NB4 (cell line): Measurements from ENCODE around the gene DPYD.
A peak's percentile ranks its signal among the peaks of the same experiment; 100 is the strongest.

Source experiments
- DNase-seq: peaks from one replicate; pipeline ENCODE4 v3.0.0; 2010; ENCODE audit warnings: low read depth
- H3K4me3 ChIP-seq: one replicate; pipeline ENCODE4 v1.5.1; 2011; ENCODE audit warnings: mild to moderate bottlenecking, low read depth, low read length, moderate library complexity
- MYC ChIP-seq: IDR thresholded peaks from 2 replicates; pipeline ENCODE4 v1.6.1; 2011; ENCODE audit warnings: low read depth, low read length
- POLR2A ChIP-seq: IDR thresholded peaks from 2 replicates; pipeline ENCODE4 v1.6.1; 2011; ENCODE audit warnings: mild to moderate bottlenecking; ENCODE audit not compliant: insufficient read length; ENCODE audit errors: extremely low read depth
- TF ChIP-seq, protein P1 (sequence below): IDR thresholded peaks from 2 replicates; pipeline ENCODE4 v1.6.1; 2011; ENCODE audit warnings: low read depth, low read length
- TF ChIP-seq, protein P2 (sequence below): IDR thresholded peaks from one replicate; pipeline ENCODE4 v1.5.1; 2012; ENCODE audit warnings: low read depth, low read length

The DPYD gene

GRCh38 chr1:97903626-97904025, 17.2 kb downstream of the DPYD start:
- DNase-seq = no peak
- H3K4me3 ChIP-seq = no peak overlapping the region
- TF ChIP-seq, protein P1, sequence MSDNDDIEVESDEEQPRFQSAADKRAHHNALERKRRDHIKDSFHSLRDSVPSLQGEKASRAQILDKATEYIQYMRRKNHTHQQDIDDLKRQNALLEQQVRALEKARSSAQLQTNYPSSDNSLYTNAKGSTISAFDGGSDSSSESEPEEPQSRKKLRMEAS = no peak
- TF ChIP-seq POLR2A (no peak), MYC (no peak)
- TF ChIP-seq, protein P2, sequence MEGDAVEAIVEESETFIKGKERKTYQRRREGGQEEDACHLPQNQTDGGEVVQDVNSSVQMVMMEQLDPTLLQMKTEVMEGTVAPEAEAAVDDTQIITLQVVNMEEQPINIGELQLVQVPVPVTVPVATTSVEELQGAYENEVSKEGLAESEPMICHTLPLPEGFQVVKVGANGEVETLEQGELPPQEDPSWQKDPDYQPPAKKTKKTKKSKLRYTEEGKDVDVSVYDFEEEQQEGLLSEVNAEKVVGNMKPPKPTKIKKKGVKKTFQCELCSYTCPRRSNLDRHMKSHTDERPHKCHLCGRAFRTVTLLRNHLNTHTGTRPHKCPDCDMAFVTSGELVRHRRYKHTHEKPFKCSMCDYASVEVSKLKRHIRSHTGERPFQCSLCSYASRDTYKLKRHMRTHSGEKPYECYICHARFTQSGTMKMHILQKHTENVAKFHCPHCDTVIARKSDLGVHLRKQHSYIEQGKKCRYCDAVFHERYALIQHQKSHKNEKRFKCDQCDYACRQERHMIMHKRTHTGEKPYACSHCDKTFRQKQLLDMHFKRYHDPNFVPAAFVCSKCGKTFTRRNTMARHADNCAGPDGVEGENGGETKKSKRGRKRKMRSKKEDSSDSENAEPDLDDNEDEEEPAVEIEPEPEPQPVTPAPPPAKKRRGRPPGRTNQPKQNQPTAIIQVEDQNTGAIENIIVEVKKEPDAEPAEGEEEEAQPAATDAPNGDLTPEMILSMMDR = no peak

DNA sequence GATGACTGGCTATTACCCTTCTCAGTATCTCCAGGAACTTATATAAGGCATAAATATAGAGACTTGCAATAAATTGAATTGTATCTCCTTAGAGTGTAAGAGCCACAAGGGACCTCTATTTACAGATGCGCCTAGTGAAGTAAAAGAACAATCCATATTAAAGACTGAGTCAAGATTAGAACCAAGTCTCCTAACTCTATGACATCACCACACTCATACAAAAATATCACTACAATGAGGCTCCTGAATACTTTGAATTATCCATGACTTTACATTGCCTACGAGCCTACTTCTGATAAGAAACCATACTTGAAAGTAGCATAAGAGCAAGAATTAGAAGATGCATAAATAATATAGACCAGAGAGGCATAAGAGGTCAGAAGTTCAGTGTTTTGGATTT, 18.8 kb downstream of the DPYD start:
- TF ChIP-seq, protein P2 = no peak
- TF ChIP-seq POLR2A = no peak
- TF ChIP-seq, protein P1 = no peak
- no peak for TF ChIP-seq MYC
- no peak overlapping the region for H3K4me3 ChIP-seq
- no peak for DNase-seq

- no peak for TF ChIP-seq POLR2A
- TF ChIP-seq, protein P1 = no peak
- no peak for TF ChIP-seq MYC
- TF ChIP-seq, protein P2 = no peak
- H3K4me3 ChIP-seq = no peak overlapping the region
- DNase-seq = peak; percentile 57
Observed at GRCh38 chr1:97901017-97901658, 19.7 kb downstream of the DPYD start.

DNA sequence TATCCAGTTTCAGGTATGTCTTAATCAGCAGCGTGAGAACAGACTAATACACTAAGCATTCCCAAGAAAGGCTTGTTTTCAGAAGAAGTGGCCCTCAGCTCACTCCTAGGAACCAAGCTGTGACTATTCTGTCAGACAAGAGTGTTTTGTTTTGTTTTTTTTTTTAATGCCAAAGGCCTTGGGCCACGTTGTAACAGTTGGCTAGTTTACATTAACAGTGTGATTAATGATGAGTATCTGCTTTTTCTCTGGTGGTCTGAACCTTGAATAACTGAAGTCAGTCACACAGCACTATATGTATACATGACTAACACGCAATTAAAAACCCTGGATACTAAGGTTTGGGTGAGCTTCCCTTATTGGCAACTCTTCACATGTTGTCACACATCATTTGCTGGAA, 21.9 kb downstream of the DPYD start:
- TF ChIP-seq MYC (no peak), POLR2A (no peak)
- TF ChIP-seq, protein P2 = no peak
- TF ChIP-seq, protein P1 = no peak
- no peak overlapping the region for H3K4me3 ChIP-seq
- no peak for DNase-seq

- no peak for DNase-seq
- TF ChIP-seq, protein P1 = no peak
- TF ChIP-seq POLR2A (no peak), MYC (no peak)
- TF ChIP-seq, protein P2 = no peak
- no peak overlapping the region for H3K4me3 ChIP-seq
Observed at GRCh38 chr1:97895278-97895677, 25.6 kb downstream of the DPYD start.

DNA sequence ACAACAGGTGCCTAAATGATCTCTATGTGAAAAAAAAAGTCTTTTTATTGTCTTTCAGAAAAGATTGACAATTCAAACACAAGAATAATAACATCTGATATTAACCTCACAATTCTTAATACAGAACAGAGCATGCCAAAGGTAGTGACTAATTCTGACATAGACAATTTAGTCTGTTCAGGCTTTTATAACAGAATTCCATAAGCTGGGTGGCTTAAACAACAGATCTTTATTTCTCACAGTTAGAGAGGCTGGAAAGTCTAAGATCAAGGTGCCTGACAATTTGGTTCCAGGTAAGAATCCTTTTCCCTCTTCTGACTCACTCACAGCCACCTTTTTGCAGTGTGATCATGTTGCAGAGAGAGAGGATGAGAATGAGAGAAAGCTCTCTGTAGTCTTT, 27.0 kb downstream of the DPYD start:
- no peak for DNase-seq
- TF ChIP-seq, protein P1 = no peak
- no peak overlapping the region for H3K4me3 ChIP-seq
